ENCODE data around the gene TNNC2. TPM values are rescaled to one million over a fixed set of nuclear protein-coding genes. Genes with fewer than 3 reads are reported as not detected.
A peak's percentile ranks its signal among the peaks of the same experiment; 100 is the strongest.

The TNNC2 gene
- total RNA-seq, 1 experiment from 2014 or later = not detected

- Mint-ChIP-seq H3K36me3 (ENCODE audit: insufficient read depth, unreplicated experiment) (no peaks in the 10 kb centered on the region), H3K9me3 (ENCODE audit: unreplicated experiment) (no peaks in the 10 kb centered on the region), H3K4me1 (ENCODE audit: insufficient read depth, unreplicated experiment) (peaks cover 48% of the 10 kb centered on the region), H3K27me3 (ENCODE audit: insufficient read depth, unreplicated experiment) (no peaks in the 10 kb centered on the region), H3K4me3 (ENCODE audit: unreplicated experiment) (no peak overlapping the region), H3K27ac (ENCODE audit: low read depth, unreplicated experiment) (peak overlapping the region; percentile 23)
- ChIA-PET CTCF (interaction anchor here (0.5 to 3.7 kb wide), 9 partner anchors 8 to 421 kb away, joined by 3 to 19 read pairs (median 3); partner anchors contain the start of genes DNTTIP1 and WFDC3), POLR2A (interaction anchor here (0.7 to 1.7 kb wide), 4 partner anchors 8 to 151 kb away, joined by 4 to 12 read pairs (median 5); partner anchors contain the start of genes DNTTIP1 and WFDC3)
- DNase-seq (ENCODE audit: unreplicated experiment) = peak; percentile 36
- no TSS peak for BruUV-seq (replicated peaks)
- intact Hi-C loops (cut with micrococcal nuclease) = no loop called here
- no peak for TF ChIP-seq CTCF (IDR thresholded peaks at IDR 0.05; ENCODE audit: unreplicated experiment)
Observed at GRCh38 chr20:45783656-45784294, 43.3 kb downstream of the TNNC2 start.

GRCh38 chr20:45782890-45783289 lies 44.2 kb downstream of the TNNC2 start:
- BruUV-seq (replicated peaks) = no TSS peak
- CTCF ChIA-PET = interaction anchor here (0.9 to 3.7 kb wide), 5 partner anchors 9 to 420 kb away, joined by 3 to 19 read pairs (median 5); partner anchors contain the start of genes DNTTIP1 and WFDC3
- no peak for TF ChIP-seq CTCF (IDR thresholded peaks at IDR 0.05; ENCODE audit: unreplicated experiment)

GRCh38 chr20:45781391-45781931 lies 45.7 kb downstream of the TNNC2 start:
- POLR2A ChIA-PET = interaction anchor here (0.6 to 5.4 kb wide), 8 partner anchors 8 to 444 kb away, joined by 3 to 91 read pairs (median 16); partner anchors contain the start of genes ACOT8, DNTTIP1, PCIF1 and SYS1
- H3K27me3 Mint-ChIP-seq (ENCODE audit: insufficient read depth, unreplicated experiment) = no peaks in the 10 kb centered on the region
- CTCF ChIA-PET = no interaction called here
- H3K4me1 Mint-ChIP-seq (ENCODE audit: insufficient read depth, unreplicated experiment) = peaks cover 60% of the 10 kb centered on the region
- peak overlapping the region; percentile 88 for H3K27ac Mint-ChIP-seq (ENCODE audit: low read depth, unreplicated experiment)
- H3K4me3 Mint-ChIP-seq (ENCODE audit: unreplicated experiment) = no peak overlapping the region
- H3K36me3 Mint-ChIP-seq (ENCODE audit: insufficient read depth, unreplicated experiment) = no peaks in the 10 kb centered on the region
- peak; percentile 48 for DNase-seq (ENCODE audit: unreplicated experiment)
- no TSS peak for BruUV-seq (replicated peaks)
- intact Hi-C loops (cut with micrococcal nuclease) = no loop called here
- no peak for TF ChIP-seq CTCF (IDR thresholded peaks at IDR 0.05; ENCODE audit: unreplicated experiment)
- no peaks in the 10 kb centered on the region for H3K9me3 Mint-ChIP-seq (ENCODE audit: unreplicated experiment)

More at GRCh38 chr20:45782890-45783289, 44.2 kb downstream of the TNNC2 start:
- H3K27ac Mint-ChIP-seq (ENCODE audit: low read depth, unreplicated experiment) = peak overlapping the region; percentile 88
- no peaks in the 10 kb centered on the region for H3K27me3 Mint-ChIP-seq (ENCODE audit: insufficient read depth, unreplicated experiment)
- no peaks in the 10 kb centered on the region for H3K36me3 Mint-ChIP-seq (ENCODE audit: insufficient read depth, unreplicated experiment)
- POLR2A ChIA-PET = interaction anchor here (1.1 to 1.7 kb wide), 3 partner anchors 9 to 13 kb away, joined by 4 to 12 read pairs (median 5); partner anchors contain the start of genes DNTTIP1 and WFDC3
- H3K4me1 Mint-ChIP-seq (ENCODE audit: insufficient read depth, unreplicated experiment) = peaks cover 57% of the 10 kb centered on the region
- DNase-seq (ENCODE audit: unreplicated experiment) = no peak
- intact Hi-C loops (cut with micrococcal nuclease) = no loop called here
- no peaks in the 10 kb centered on the region for H3K9me3 Mint-ChIP-seq (ENCODE audit: unreplicated experiment)
- H3K4me3 Mint-ChIP-seq (ENCODE audit: unreplicated experiment) = no peak overlapping the region

GRCh38 chr20:45780159-45780558 lies 47.0 kb downstream of the TNNC2 start:
- BruUV-seq (replicated peaks) = no TSS peak
- ChIA-PET CTCF (interaction anchor here (0.6 to 2.9 kb wide), 10 partner anchors 9 to 683 kb away, joined by 3 to 25 read pairs (median 6); no protein-coding TSS in a partner anchor), POLR2A (interaction anchor here (1.0 to 5.4 kb wide), 22 partner anchors 9 to 461 kb away, joined by 3 to 91 read pairs (median 8); partner anchors contain the start of genes ACOT8, DNTTIP1, PCIF1 and SPINT3)
- intact Hi-C loops (cut with micrococcal nuclease) = no loop called here
- Mint-ChIP-seq H3K4me1 (ENCODE audit: insufficient read depth, unreplicated experiment) (peaks cover 60% of the 10 kb centered on the region), H3K27ac (ENCODE audit: low read depth, unreplicated experiment) (peak overlapping the region; percentile 88), H3K27me3 (ENCODE audit: insufficient read depth, unreplicated experiment) (no peaks in the 10 kb centered on the region), H3K4me3 (ENCODE audit: unreplicated experiment) (no peak overlapping the region), H3K36me3 (ENCODE audit: insufficient read depth, unreplicated experiment) (peaks cover 5% of the 10 kb centered on the region), H3K9me3 (ENCODE audit: unreplicated experiment) (no peaks in the 10 kb centered on the region)
- no peak for DNase-seq (ENCODE audit: unreplicated experiment)
- TF ChIP-seq CTCF (IDR thresholded peaks at IDR 0.05; ENCODE audit: unreplicated experiment) = no peak
